PC-3 (cell line): ENCODE measurements around the gene WAS. TPM values are rescaled to one million over a fixed set of nuclear protein-coding genes. Genes with fewer than 3 reads are reported as not detected.

ENCODE experiments used
- ATAC-seq: fragments of 200-7000 bp; cut with Tn5 transposase; 2 replicates; pipeline ENCODE4 v1.9.1; 2020; ENCODE audit warnings: mild to moderate bottlenecking, moderate library complexity
- BruUV-seq: library from RNA; stranded (reverse); fragments of 400-500 nt; replicated peaks from 2 replicates; lab custom pipeline; 2021; lab: Mats Ljungman, UMichigan
- CTCF ChIA-PET: fragments of 300-600 bp; sonication (Branson Sonifier 250); formaldehyde crosslinking; loops from one replicate; lab custom pipeline; 2022; ENCODE audit warnings: antibody characterized with exemption; lab: Charles Lee
- POLR2A ChIA-PET: fragments of 300-600 bp; sonication (Branson Sonifier 250); formaldehyde crosslinking; loops from one replicate; lab custom pipeline; 2022; ENCODE audit warnings: antibody characterized with exemption; ENCODE audit not compliant: unreplicated experiment; lab: Charles Lee
- DNase-seq: peaks from one replicate; pipeline ENCODE4 v3.0.0-alpha.2; 2015
- H2AFZ ChIP-seq: fragments of 300-600 bp; sonication (generic); 2 replicates; pipeline ENCODE4 v1.6.0; 2016; ENCODE audit warnings: antibody characterized with exemption, low read length
- H3F3A ChIP-seq: fragments of 300-600 bp; sonication (generic); one replicate; pipeline ENCODE4 v1.6.0; 2017; ENCODE audit warnings: antibody characterized with exemption, low read length, control low read depth, mild to moderate bottlenecking; ENCODE audit not compliant: unreplicated experiment
- H3K27ac ChIP-seq: fragments of 300-600 bp; sonication (generic); 2 replicates; pipeline ENCODE4 v1.5.1; 2016; ENCODE audit warnings: mild to moderate bottlenecking, low read length
- H3K27me3 ChIP-seq: fragments of 300-600 bp; sonication (generic); 2 replicates; pipeline ENCODE4 v1.6.1; 2016; ENCODE audit warnings: low read length, mixed read lengths
- H3K36me3 ChIP-seq: fragments of 300-600 bp; sonication (generic); 2 replicates; pipeline ENCODE4 v1.6.1; 2016; ENCODE audit warnings: low read depth, mixed run types, low read length, mixed read lengths
- H3K4me1 ChIP-seq: fragments of 300-600 bp; sonication (generic); 2 replicates; pipeline ENCODE4 v1.5.1; 2016; ENCODE audit warnings: low read length; ENCODE audit not compliant: insufficient read depth
- H3K4me2 ChIP-seq: fragments of 300-600 bp; sonication (generic); 2 replicates; pipeline ENCODE4 v1.6.0; 2016; ENCODE audit warnings: low read length
- H3K4me3 ChIP-seq: fragments of 300-600 bp; sonication (generic); 2 replicates; pipeline ENCODE4 v1.5.1; 2016; ENCODE audit warnings: mild to moderate bottlenecking, low read length, mixed read lengths
- H3K79me2 ChIP-seq: fragments of 300-600 bp; sonication (generic); 2 replicates; pipeline ENCODE4 v1.6.1; 2017; ENCODE audit warnings: low read length, mixed read lengths
- H3K9ac ChIP-seq: fragments of 300-600 bp; sonication (generic); 2 replicates; pipeline ENCODE4 v1.6.0; 2016; ENCODE audit warnings: mild to moderate bottlenecking, low read length
- H3K9me2 ChIP-seq: fragments of 300-600 bp; sonication (generic); replicated peaks from 2 replicates; pipeline ENCODE4 v1.6.1; 2016; ENCODE audit warnings: mixed run types, low read length, mixed read lengths
- H3K9me3 ChIP-seq: fragments of 300-600 bp; sonication (generic); 2 replicates; pipeline ENCODE4 v1.6.1; 2016; ENCODE audit warnings: low read length, mixed read lengths
- H4K20me1 ChIP-seq: fragments of 300-600 bp; sonication (generic); 2 replicates; pipeline ENCODE4 v1.6.1; 2016; ENCODE audit warnings: low read length, mixed read lengths
- EZH2 ChIP-seq: fragments of 300-600 bp; sonication (generic); IDR thresholded peaks from one replicate; pipeline ENCODE4 v1.6.1; 2017; ENCODE audit warnings: antibody characterized with exemption, mild to moderate bottlenecking, low read length; ENCODE audit not compliant: unreplicated experiment
- EZH2phosphoT487 ChIP-seq: fragments of 300-600 bp; sonication (generic); IDR thresholded peaks from 2 replicates; pipeline ENCODE4 v1.6.1; 2018; ENCODE audit warnings: mild to moderate bottlenecking, antibody characterized with exemption, low read length, borderline replicate concordance
- intact Hi-C: fragments of 100-400 bp; cut with micrococcal nuclease; formaldehyde crosslinking; loops from 2 replicates; pipeline ENCODE4 v1.9.0; 2023
- total RNA-seq: library from RNA; depleted of rRNA; stranded (reverse); fragments of >200 nt; gene quantifications from 2 replicates; pipeline ENCODE4 v1.2.3, GENCODE V29; 2014
- TF ChIP-seq, protein P1 (sequence below): fragments of 300-600 bp; sonication (generic); conservative IDR thresholded peaks from 2 replicates; pipeline ENCODE4 v1.5.1; 2017; ENCODE audit warnings: antibody characterized with exemption, low read depth, mild to moderate bottlenecking, low read length

The WAS gene
- total RNA-seq, 1 experiment from 2014 or later: 0.66 TPM

DNA sequence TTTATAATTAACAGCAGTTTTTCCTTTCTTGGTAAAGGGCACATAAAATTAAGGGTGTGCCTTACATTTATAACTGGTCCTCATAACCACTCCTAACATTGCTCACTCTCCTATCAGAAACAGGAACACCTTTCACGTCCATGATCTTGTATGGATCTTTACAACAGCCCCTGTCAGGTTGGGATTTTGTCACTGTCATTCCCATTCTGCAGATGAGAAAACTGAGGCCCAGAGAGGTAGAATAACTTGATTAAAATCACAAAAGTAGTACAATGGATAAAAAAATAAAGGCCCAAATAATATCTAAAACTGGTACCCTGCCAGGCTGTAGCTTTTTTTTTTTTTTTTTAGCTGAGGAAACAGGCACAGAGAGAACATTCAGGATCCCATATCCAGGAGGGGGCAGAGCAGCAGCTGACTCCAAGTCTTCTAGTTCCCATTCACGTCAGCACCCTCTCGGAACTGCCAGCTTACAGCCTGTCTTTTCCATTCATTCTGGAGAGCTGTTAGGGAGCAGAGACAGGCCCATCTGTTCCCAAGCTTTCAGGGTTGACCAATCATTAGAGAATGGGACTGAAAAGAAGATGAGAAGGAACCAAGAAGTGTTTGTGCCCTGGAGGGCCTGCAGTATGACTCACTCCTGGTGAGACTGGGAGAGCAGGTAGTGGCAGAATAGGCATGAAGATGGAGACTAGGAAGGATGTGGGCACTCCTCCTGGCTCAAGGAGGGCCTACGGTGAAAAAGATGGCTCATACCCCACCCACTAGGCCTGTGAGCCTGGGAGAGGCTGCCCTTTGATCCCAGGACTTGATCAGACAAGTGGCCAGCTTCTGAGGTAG is 20.3 kb downstream of the WAS start:
- Histone ChIP-seq H3K27ac (peak overlapping the region; percentile 79), H3K4me2 (peak overlapping the region; percentile 42; the same call in 1 of the 2 replicates)
- CTCF ChIA-PET: interaction anchor here (0.6 kb wide), 1 partner anchor 53 kb away, joined by 4 read pairs; no protein-coding TSS in a partner anchor

DNA sequence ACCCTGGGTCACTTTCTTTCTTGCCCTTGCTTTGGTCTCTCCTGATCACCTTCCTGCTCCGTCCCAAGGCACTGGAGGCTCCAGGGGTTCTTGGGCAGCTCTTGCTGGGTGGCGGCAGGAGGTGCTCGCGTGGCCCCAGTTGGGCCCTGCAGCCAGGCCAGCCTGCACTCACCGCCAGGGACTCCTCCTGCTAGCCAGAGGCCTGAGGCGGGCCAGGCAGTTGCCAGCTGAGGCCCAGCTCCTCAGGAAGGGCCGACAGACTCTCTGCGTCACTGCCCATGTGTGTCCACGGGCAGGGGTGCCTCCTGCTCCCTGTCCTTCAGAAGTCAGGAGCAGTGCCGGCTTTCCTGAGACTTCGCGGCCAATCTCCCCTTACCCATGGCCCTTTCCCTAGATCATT is 22.3 kb downstream of the WAS start:
- H3K27me3 ChIP-seq: no peaks in the 10 kb centered on the region
- DNase-seq: no peak
- no peaks in the 10 kb centered on the region for H3K9me3 ChIP-seq
- H3K9ac ChIP-seq: no peak overlapping the region
- H3F3A ChIP-seq: peaks cover 4% of the 10 kb centered on the region
- TF ChIP-seq EZH2: no peak
- TF ChIP-seq, protein P1, sequence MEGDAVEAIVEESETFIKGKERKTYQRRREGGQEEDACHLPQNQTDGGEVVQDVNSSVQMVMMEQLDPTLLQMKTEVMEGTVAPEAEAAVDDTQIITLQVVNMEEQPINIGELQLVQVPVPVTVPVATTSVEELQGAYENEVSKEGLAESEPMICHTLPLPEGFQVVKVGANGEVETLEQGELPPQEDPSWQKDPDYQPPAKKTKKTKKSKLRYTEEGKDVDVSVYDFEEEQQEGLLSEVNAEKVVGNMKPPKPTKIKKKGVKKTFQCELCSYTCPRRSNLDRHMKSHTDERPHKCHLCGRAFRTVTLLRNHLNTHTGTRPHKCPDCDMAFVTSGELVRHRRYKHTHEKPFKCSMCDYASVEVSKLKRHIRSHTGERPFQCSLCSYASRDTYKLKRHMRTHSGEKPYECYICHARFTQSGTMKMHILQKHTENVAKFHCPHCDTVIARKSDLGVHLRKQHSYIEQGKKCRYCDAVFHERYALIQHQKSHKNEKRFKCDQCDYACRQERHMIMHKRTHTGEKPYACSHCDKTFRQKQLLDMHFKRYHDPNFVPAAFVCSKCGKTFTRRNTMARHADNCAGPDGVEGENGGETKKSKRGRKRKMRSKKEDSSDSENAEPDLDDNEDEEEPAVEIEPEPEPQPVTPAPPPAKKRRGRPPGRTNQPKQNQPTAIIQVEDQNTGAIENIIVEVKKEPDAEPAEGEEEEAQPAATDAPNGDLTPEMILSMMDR: no peak
- no peak for TF ChIP-seq EZH2phosphoT487
- peaks cover 20% of the 10 kb centered on the region for H3K4me1 ChIP-seq
- H3K9me2 ChIP-seq: no peaks in the 10 kb centered on the region
- no peak overlapping the region for H3K27ac ChIP-seq
- H3K36me3 ChIP-seq: peaks cover 20% of the 10 kb centered on the region; the same call in 1 of the 2 replicates
- H4K20me1 ChIP-seq: peaks cover 8% of the 10 kb centered on the region; the same call in 1 of the 2 replicates
- no peak overlapping the region for H3K4me3 ChIP-seq
- ChIA-PET CTCF (no interaction called here), POLR2A (no interaction called here)
- H3K79me2 ChIP-seq: peaks cover 22% of the 10 kb centered on the region
- intact Hi-C loops: no loop called here
- no TSS peak for BruUV-seq
- ATAC-seq: no peak
- no peak overlapping the region for H2AFZ ChIP-seq
- H3K4me2 ChIP-seq: no peak overlapping the region

More for the DNA sequence above, 20.3 kb downstream of the WAS start:
- Histone ChIP-seq H3K79me2 (peaks cover 40% of the 10 kb centered on the region), H3K4me3 (no peak overlapping the region), H3K27me3 (no peaks in the 10 kb centered on the region), H3K9ac (peak overlapping the region; percentile 38; the same call in 1 of the 2 replicates), H3K9me2 (no peaks in the 10 kb centered on the region), H3F3A (peaks cover 4% of the 10 kb centered on the region), H2AFZ (no peak overlapping the region), H4K20me1 (peaks cover 8% of the 10 kb centered on the region; the same call in 1 of the 2 replicates), H3K4me1 (peaks cover 20% of the 10 kb centered on the region), H3K9me3 (no peaks in the 10 kb centered on the region), H3K36me3 (peaks cover 32% of the 10 kb centered on the region)
- POLR2A ChIA-PET: interaction anchor here (0.5 kb wide), 1 partner anchor 33 kb away, joined by 10 read pairs; no protein-coding TSS in a partner anchor
- peak; percentile 93 for ATAC-seq
- intact Hi-C loops: no loop called here
- no TSS peak for BruUV-seq
- DNase-seq: peak; percentile 90
- TF ChIP-seq EZH2phosphoT487: no peak
- TF ChIP-seq, protein P1: peak; percentile 45
